Osteocyte (in vitro differentiated cells): ENCODE measurements around the gene DPY30. TPM values are rescaled to one million over a fixed set of nuclear protein-coding genes. Genes with fewer than 3 reads are reported as not detected.
"Not testable (repeated sequence)": the region's sequence is repeated elsewhere in the genome, so short reads cannot be mapped to it uniquely, and the experiment has no call there.

Experiments
- DNase-seq: peaks from one replicate; pipeline ENCODE4 v3.0.0; 2021; ENCODE audit warnings: mixed read lengths; ENCODE audit not compliant: unreplicated experiment; ENCODE audit errors: extremely low spot score
- H3K27ac Mint-ChIP-seq: one replicate; pipeline ENCODE4 v1.8.0; 2021; ENCODE audit warnings: mild to moderate bottlenecking, mixed read lengths; ENCODE audit not compliant: unreplicated experiment
- H3K27me3 Mint-ChIP-seq: one replicate; pipeline ENCODE4 v1.8.0; 2021; ENCODE audit warnings: mixed read lengths; ENCODE audit not compliant: unreplicated experiment
- H3K36me3 Mint-ChIP-seq: one replicate; pipeline ENCODE4 v1.8.0; 2021; ENCODE audit warnings: mixed read lengths; ENCODE audit not compliant: unreplicated experiment
- H3K4me1 Mint-ChIP-seq: one replicate; pipeline ENCODE4 v1.8.0; 2021; ENCODE audit warnings: mixed read lengths; ENCODE audit not compliant: unreplicated experiment
- H3K4me3 Mint-ChIP-seq: one replicate; pipeline ENCODE4 v1.8.0; 2021; ENCODE audit warnings: mild to moderate bottlenecking, moderate library complexity, mixed read lengths; ENCODE audit not compliant: unreplicated experiment
- H3K9me3 Mint-ChIP-seq: one replicate; pipeline ENCODE4 v1.8.0; 2021; ENCODE audit warnings: mixed read lengths; ENCODE audit not compliant: unreplicated experiment
- CTCF ChIP-seq: fragments of 200-600 bp; sonication (generic); IDR thresholded peaks from 2 replicates; pipeline ENCODE4 v1.5.0; 2021; ENCODE audit warnings: antibody characterized with exemption, mild to moderate bottlenecking, moderate library complexity
- total RNA-seq: library from RNA; stranded (reverse); gene quantifications from 2 replicates; pipeline ENCODE4 v1.2.1, GENCODE V29; 2021

The DPY30 gene
- total RNA-seq, 1 donor from 2014 or later = 56.4 TPM

DNA sequence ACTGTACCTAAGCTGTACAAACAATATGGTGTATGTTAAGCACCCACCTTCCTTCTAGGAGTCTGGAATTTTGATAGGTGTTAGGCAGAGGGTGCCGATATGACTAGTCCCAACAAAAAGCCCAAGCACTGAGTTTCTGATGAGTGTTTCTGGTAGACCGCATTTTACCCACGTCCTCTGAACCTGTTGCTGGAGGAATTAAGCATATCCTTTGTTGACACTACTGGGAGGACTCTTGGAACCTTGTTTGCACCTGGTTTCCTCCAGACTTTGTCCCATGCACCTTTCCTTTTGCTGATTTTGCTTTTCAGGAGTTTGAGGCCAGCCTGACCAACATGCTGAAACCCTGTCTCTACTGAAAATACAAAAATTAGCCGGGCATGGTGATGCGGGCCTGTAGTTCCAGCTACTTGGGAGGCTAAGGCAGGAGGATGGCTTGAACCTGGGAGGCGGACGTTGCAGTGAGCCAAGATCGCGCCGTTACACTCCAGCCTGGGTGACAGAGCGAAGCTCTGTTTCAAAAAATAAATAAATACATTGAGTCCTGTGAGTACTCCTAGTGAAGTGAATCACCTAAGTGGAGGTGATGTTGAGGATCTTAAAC is 12.3 kb upstream of the DPY30 start:
- DNase-seq = no peak
- Mint-ChIP-seq H3K36me3 (no peaks in the 10 kb centered on the region), H3K9me3 (no peaks in the 10 kb centered on the region), H3K4me3 (no peak overlapping the region), H3K27me3 (no peaks in the 10 kb centered on the region), H3K4me1 (no peaks in the 10 kb centered on the region), H3K27ac (no peak overlapping the region)
- no peak for TF ChIP-seq CTCF

DNA sequence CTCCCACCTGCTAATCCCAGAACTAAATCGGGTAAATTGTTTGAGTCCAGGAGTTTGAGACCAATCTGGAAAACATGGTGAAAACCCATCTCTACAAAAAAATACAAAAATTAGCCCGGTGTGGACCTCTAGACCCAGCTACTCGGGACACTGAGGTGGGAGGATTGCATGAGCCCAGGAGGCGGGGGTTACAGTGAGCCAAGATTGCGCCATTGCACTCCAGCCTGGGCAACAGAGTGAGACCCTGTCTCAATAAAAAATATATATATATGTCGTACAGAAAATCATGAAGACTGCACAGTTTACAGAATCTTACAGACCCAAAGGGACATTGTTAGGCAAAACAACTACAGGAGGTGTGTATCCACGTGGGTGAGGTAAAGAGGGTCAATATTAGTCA is 4.0 kb upstream of the DPY30 start:
- Mint-ChIP-seq H3K4me1 (peaks cover 12% of the 10 kb centered on the region), H3K36me3 (no peaks in the 10 kb centered on the region), H3K9me3 (no peaks in the 10 kb centered on the region), H3K27me3 (no peaks in the 10 kb centered on the region), H3K27ac (no peak overlapping the region), H3K4me3 (no peak overlapping the region)
- no peak for TF ChIP-seq CTCF
- DNase-seq = no peak

GRCh38 chr2:32034198-32034887 is 5.3 kb downstream of the DPY30 start:
- DNase-seq = peak; percentile 30
- H3K4me3 Mint-ChIP-seq, H3K27me3 Mint-ChIP-seq, H3K9me3 Mint-ChIP-seq, H3K27ac Mint-ChIP-seq: not testable (repeated sequence)
- Mint-ChIP-seq H3K4me1 (peaks cover 10% of the 10 kb centered on the region), H3K36me3 (peaks cover 17% of the 10 kb centered on the region)

DNA sequence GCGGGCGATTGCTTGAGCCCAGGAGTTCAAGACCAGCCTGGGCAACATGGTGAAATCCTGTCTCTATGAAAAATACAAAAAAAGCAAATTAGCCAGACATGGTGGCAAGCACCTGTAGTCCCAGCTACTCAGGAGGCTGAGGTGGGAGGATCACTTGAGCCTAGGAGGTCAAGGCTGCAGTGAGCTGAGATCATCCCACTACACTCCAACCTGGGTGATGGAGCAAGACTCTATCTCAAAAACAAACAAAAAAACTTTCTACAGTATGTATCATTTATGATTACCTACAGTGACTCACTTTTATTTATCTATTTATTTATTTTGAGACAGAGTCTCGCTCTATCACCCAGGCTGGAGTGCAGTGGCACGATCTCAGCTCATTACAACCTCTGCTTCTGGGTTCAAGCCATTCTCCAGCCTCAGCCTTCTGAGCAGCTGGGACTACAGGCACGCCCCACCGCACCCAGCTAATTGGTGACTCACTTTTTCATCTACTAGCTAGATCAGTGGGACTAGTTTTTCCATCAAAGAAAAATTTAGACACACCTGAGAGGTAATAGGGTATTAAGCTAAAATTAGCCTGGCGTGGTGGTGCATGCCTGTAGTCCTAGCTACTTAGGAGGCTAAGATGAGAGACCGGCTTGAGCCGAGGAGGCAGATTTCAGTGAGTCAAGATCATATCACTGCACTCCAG is 20.7 kb downstream of the DPY30 start:
- not testable (repeated sequence) for H3K4me3 Mint-ChIP-seq, H3K27me3 Mint-ChIP-seq, H3K4me1 Mint-ChIP-seq, H3K9me3 Mint-ChIP-seq, H3K27ac Mint-ChIP-seq
- peak; percentile 49 for DNase-seq
- peaks cover 16% of the 10 kb centered on the region for H3K36me3 Mint-ChIP-seq

GRCh38 chr2:32012872-32013271 is 26.7 kb downstream of the DPY30 start:
- TF ChIP-seq CTCF = no peak
- Mint-ChIP-seq H3K4me3 (no peak overlapping the region), H3K36me3 (peaks cover 4% of the 10 kb centered on the region), H3K27ac (peak overlapping the region; percentile 54), H3K9me3 (no peaks in the 10 kb centered on the region), H3K4me1 (peaks cover 24% of the 10 kb centered on the region), H3K27me3 (no peaks in the 10 kb centered on the region)
- DNase-seq = no peak

DNA sequence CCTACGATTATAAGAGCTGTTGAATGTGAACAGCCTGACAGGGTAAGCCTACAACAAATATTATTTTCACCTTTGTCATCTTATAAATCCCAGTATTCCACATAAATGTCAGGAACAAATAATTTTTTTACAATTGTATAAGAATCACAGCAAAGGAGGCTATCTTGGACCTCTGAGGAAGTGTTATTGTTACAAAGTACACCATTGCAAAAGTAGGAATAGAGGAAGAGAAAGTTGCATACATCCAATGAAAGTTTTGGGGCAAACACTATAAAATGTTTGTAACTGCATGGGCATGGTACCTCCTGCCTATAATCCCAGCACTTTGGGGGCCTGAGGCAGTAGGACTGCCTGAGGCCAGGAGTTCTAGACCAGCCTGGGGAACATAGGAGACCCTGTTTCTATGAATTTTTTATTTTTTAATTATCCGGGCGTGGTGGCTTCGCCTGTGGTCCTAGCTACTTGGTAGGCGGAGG is 28.1 kb downstream of the DPY30 start:
- H3K4me3 Mint-ChIP-seq = peak overlapping the region; percentile 90
- TF ChIP-seq CTCF = no peak
- peaks cover 34% of the 10 kb centered on the region for H3K4me1 Mint-ChIP-seq
- DNase-seq = peak; percentile 32
- peaks cover 3% of the 10 kb centered on the region for H3K36me3 Mint-ChIP-seq
- no peaks in the 10 kb centered on the region for H3K27me3 Mint-ChIP-seq
- H3K27ac Mint-ChIP-seq = peak overlapping the region; percentile 90
- no peaks in the 10 kb centered on the region for H3K9me3 Mint-ChIP-seq
